22Rv1 (cell line): ENCODE measurements around the gene CRISP3.
"Not testable (repeated sequence)": the region's sequence is repeated elsewhere in the genome, so short reads cannot be mapped to it uniquely, and the experiment has no call there.

ENCODE experiments used
- H3K27ac ChIP-seq: fragments of 450-650 bp; 2 replicates; pipeline ENCODE4 v1.5.1; 2017
- ZFX ChIP-seq: fragments of 450-650 bp; IDR thresholded peaks from 2 replicates; pipeline ENCODE4 v1.6.1; 2017; ENCODE audit warnings: antibody characterized with exemption, borderline replicate concordance
- TF ChIP-seq, protein P1 (sequence below): fragments of 450-650 bp; IDR thresholded peaks from 2 replicates; pipeline ENCODE4 v1.5.1; 2017; ENCODE audit warnings: mild to moderate bottlenecking

CRISP3 gene

DNA sequence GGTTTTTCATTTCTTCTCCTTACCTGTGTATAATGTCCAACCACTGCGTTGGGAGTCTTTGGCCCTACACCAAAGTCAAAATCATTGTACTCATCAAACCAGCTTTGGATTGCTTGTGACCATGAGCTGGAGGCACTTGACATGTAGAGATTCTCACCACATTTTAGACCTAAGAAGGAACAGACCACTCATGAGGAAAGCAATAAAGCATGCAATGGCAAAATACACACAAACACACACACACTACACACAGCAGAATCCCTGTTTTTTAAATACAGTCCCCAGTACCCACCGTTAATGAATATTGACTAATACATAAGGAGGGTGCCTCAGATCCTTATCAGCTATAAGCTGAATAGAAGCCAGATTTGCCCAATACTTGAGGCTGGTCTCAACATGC lies 10.5 kb downstream of the CRISP3 start:
- no peak overlapping the region for H3K27ac ChIP-seq
- TF ChIP-seq, protein P1, sequence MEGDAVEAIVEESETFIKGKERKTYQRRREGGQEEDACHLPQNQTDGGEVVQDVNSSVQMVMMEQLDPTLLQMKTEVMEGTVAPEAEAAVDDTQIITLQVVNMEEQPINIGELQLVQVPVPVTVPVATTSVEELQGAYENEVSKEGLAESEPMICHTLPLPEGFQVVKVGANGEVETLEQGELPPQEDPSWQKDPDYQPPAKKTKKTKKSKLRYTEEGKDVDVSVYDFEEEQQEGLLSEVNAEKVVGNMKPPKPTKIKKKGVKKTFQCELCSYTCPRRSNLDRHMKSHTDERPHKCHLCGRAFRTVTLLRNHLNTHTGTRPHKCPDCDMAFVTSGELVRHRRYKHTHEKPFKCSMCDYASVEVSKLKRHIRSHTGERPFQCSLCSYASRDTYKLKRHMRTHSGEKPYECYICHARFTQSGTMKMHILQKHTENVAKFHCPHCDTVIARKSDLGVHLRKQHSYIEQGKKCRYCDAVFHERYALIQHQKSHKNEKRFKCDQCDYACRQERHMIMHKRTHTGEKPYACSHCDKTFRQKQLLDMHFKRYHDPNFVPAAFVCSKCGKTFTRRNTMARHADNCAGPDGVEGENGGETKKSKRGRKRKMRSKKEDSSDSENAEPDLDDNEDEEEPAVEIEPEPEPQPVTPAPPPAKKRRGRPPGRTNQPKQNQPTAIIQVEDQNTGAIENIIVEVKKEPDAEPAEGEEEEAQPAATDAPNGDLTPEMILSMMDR = no peak
- TF ChIP-seq ZFX = no peak

DNA sequence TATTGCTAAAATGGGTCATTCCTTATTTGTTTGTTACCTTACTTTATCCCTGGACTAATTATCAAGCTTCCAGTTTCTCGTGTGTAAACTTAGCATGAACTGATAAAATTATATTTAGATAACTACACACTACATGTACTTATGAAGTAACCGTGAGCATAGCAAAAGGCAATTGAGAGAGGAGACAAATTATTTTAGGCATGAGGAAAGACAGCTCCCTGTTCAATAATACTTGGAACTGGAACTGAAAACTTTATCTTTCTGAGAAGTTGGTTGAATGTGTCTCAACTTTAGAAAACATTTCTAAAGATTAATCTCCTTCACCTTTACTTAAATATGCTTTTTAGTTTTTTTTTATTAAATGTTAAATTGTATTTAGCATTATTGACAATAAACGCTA lies 11.4 kb downstream of the CRISP3 start:
- TF ChIP-seq, protein P1 = no peak
- no peak for TF ChIP-seq ZFX
- no peak overlapping the region for H3K27ac ChIP-seq

DNA sequence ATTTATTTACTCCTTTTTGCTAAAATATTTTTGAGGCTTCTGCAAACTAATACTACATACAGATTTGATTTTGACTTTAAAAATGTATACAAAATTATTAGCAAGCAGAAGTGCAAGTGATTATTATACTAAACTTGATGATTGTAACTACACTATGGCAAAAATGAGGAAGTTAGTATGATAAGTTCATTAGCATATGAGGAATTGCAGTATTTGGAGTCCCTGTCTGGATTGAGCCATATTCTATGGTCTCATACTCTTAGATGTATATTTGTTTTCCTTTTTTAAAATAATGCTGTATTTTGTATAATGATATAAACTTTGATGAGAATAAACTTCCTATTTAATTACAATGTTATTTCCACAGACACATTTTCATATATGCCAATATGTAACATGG lies 13.9 kb downstream of the CRISP3 start:
- no peak for TF ChIP-seq ZFX
- TF ChIP-seq, protein P1 = no peak
- no peak overlapping the region for H3K27ac ChIP-seq

DNA sequence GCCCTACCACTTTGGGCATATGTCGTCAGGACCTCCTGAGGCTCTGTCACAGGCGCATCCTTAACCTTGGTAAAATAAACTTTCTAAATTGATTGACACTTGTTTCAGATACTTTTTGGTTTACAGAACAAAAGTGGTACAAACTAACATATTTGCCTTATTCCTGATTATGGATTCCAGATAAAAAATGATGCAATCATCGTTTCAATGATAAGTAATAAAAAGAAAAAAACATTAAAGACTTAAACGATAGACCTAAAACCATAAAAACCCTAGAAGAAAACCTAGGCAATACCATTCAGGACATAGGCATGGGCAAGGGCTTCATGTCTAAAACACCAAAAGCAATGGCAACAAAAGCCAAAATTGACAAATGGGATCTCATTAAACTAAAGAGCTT lies 20.3 kb downstream of the CRISP3 start:
- not testable (repeated sequence) for H3K27ac ChIP-seq

DNA sequence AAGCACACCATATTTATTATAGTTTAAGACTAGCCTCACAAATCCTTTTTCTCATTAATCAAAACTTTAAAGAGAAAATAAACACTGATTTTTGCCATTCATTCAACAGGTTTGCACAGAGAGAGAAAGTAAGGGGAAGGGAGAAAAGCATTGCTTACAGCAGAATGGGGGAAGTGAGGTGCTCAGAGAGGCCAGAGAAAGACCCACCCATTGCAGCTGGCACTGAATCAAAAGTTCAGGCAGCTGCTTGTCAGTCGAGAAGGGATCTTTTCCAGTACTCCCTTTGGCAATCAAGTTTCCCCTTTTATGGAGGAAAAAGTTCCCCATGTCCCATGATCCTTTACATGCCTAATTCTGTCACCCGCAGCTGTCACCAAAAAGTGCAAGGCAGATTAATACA lies 22.9 kb downstream of the CRISP3 start:
- TF ChIP-seq, protein P1 = no peak
- TF ChIP-seq ZFX = no peak

DNA sequence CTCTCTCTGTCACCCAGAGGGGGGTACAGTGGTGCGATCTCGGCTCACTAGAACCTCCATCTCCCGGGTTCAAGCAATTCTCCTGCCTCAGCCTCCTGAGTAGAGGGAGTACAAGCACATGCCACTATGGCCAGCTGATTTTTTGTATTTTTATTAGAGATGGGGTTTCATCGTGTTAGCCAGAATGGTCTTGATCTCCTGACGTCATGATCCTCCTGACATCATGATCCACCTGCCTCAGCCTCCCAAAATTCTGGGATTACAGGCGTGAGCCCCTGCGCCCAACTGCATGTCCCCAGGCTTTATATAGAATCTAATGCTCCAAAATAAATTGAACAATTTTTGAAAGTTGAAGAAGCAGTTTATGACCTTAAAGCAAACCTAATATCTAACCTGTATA lies 23.8 kb downstream of the CRISP3 start:
- TF ChIP-seq ZFX = no peak
- TF ChIP-seq, protein P1 = no peak

More for the DNA sequence above, 22.9 kb downstream of the CRISP3 start:
- H3K27ac ChIP-seq = no peak overlapping the region

DNA sequence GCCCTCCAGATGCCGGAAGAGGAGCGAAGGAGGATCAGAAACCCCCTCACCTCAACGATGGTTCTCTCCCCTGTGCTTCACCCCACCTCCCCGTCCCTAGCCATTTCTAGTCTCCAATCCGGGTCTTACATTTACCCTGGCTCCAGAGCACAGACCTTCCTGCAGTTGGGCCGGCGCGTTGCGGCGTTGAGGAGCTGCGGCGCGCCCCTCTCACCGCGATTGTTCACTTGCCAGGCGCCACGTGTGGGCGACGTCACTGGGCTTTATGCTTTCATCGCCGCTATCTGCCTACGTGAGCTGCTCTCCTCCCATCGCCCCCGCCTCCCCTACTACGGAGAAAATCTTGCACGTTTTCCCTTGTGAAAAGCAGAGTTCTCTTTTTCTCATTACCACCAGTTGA lies 30.8 kb downstream of the CRISP3 start, which contains the start of gene CRISP2:
Gene CRISP2 (minus strand): TSS at position 198 of the 400 bp plus-strand sequence. CDS start 4,347 bp downstream, outside the sequence.
- no peak within 1 kb of the TSS for H3K27ac ChIP-seq
- no peak for TF ChIP-seq ZFX
- TF ChIP-seq, protein P1 = no peak

More for the DNA sequence above, 23.8 kb downstream of the CRISP3 start:
- no peak overlapping the region for H3K27ac ChIP-seq

DNA sequence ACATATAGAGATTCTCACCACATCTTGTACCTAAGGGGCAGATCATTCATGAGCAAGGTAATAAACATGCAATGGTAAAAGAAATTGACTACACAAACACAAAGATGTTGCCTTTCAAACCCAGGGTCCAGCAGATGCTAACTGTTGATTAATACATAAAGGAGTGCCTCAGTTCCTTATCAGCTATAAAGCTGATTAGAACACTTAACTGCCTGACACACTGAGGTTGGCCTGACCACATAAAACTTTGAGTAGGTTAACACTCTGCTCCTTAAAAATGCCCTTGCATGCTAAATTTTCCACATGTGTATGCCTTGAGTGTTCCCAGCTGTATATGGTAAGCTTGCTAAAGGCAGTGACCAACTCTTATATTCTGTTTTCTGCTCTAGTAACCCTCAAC lies 45.7 kb downstream of the CRISP3 start:
- H3K27ac ChIP-seq = no peak overlapping the region
- TF ChIP-seq ZFX = no peak
- TF ChIP-seq, protein P1 = no peak
